Panc1 (cell line): ENCODE results near the gene ST7L.

Source experiments
- CTCF ChIP-seq: fragments of 450-650 bp; IDR thresholded peaks from 2 replicates; pipeline ENCODE4 v1.5.1; 2017; ENCODE audit warnings: mild to moderate bottlenecking
- POLR2AphosphoS5 ChIP-seq: IDR thresholded peaks from 2 replicates; pipeline ENCODE4 v1.6.1; 2012; ENCODE audit warnings: mild to moderate bottlenecking, low read depth, low read length, moderate library complexity
- REST ChIP-seq, 2 experiments: IDR thresholded peaks; 2 replicates each; pipeline ENCODE4 v1.6.1; 2011 to 2012; ENCODE audit warnings: low read depth in 2 of 2, control low read depth in 1 of 2, low read length in 1 of 2, mild to moderate bottlenecking in 1 of 2, moderate library complexity in 1 of 2; ENCODE audit not compliant: insufficient read depth in 1 of 2

- TF ChIP-seq CTCF (no peak), REST (IDR thresholded peaks at IDR 0.05; ENCODE audit: insufficient read depth in 1 of 2, low read depth in 2 of 2, low read length in 1 of 2) (no peak), POLR2AphosphoS5 (no peak)
Observed at GRCh38 chr1:112541299-112541698, 77.6 kb downstream of the ST7L start.
